K562 (cell line): ENCODE measurements around the gene DARS2. TPM values are rescaled to one million over a fixed set of nuclear protein-coding genes. Genes with fewer than 3 reads are reported as not detected.

Source experiments
- ASH1L ChIP-seq: fragments of 450-650 bp; IDR thresholded peaks from 2 replicates; pipeline ENCODE4 v1.6.1; 2018; ENCODE audit warnings: borderline replicate concordance, mild to moderate bottlenecking, low read depth; ENCODE audit not compliant: partially characterized antibody
- ATF2 ChIP-seq: sonication (generic); formaldehyde crosslinking; IDR thresholded peaks from 2 replicates; pipeline ENCODE4 v1.8.1; 2022; ENCODE audit warnings: missing genetic modification reagents
- CSDE1 ChIP-seq, 2 experiments: fragments of 450-650 bp; IDR thresholded peaks; 2 replicates each; pipeline ENCODE4 v1.6.1; 2016; ENCODE audit warnings: mild to moderate bottlenecking in 1 of 2
- FOXA1 ChIP-seq: fragments of 450-650 bp; IDR thresholded peaks from 2 replicates; pipeline ENCODE4 v1.6.1; 2016; ENCODE audit warnings: mild to moderate bottlenecking, borderline replicate concordance
- L3MBTL2 ChIP-seq: fragments of 450-650 bp; IDR thresholded peaks from 2 replicates; pipeline ENCODE4 v1.6.1; 2016; ENCODE audit warnings: mild to moderate bottlenecking, moderate library complexity
- MAZ ChIP-seq, 2 experiments: fragments of 450-650 bp in 1 of 2; sonication (generic) in 1 of 2; formaldehyde crosslinking; IDR thresholded peaks in 1 of 2; conservative IDR thresholded peaks in 1 of 2; 2 replicates each; pipeline versions ENCODE4 v1.4.0 to v1.5.0; 2020; ENCODE audit warnings: mild to moderate bottlenecking in 1 of 2, missing genetic modification reagents in 1 of 2
- MEF2A ChIP-seq: IDR thresholded peaks from 2 replicates; pipeline ENCODE4 v1.6.1; 2011; ENCODE audit warnings: low read depth, mild to moderate bottlenecking, low read length, moderate library complexity; ENCODE audit not compliant: control insufficient read depth
- POLR2AphosphoS2 ChIP-seq: IDR thresholded peaks from 2 replicates; pipeline ENCODE4 v1.6.1; 2012; ENCODE audit warnings: low read length, improper control_type of control experiment
- POLR3A ChIP-seq: IDR thresholded peaks from 2 replicates; pipeline ENCODE4 v1.6.1; 2011; ENCODE audit warnings: borderline replicate concordance, mild to moderate bottlenecking, moderate library complexity; ENCODE audit not compliant: insufficient read length, insufficient read depth; ENCODE audit errors: extremely low read depth
- RNF219 ChIP-seq: fragments of 250-450 bp; sonication (Bioruptor Pico); IDR thresholded peaks from 2 replicates; pipeline ENCODE4 v1.5.0; 2022; ENCODE audit warnings: mild to moderate bottlenecking
- ZBED1 ChIP-seq: IDR thresholded peaks from 2 replicates; pipeline ENCODE4 v1.6.1; 2014
- ZBTB49 ChIP-seq: sonication (generic); formaldehyde crosslinking; IDR thresholded peaks from 2 replicates; pipeline ENCODE4 v1.8.0; 2022; ENCODE audit warnings: missing genetic modification reagents, mild to moderate bottlenecking, borderline replicate concordance
- ZBTB8A ChIP-seq: fragments of 450-650 bp; IDR thresholded peaks from 2 replicates; pipeline ENCODE4 v1.6.1; 2018; ENCODE audit warnings: mild to moderate bottlenecking, moderate library complexity; ENCODE audit not compliant: partially characterized antibody
- ZNF146 ChIP-seq: IDR thresholded peaks from one replicate; pipeline ENCODE4 v1.6.1; 2018; ENCODE audit warnings: missing compliant biosample characterization; ENCODE audit not compliant: unreplicated experiment
- ZNF316 ChIP-seq: fragments of 450-650 bp; IDR thresholded peaks from 2 replicates; pipeline ENCODE4 v1.6.1; 2016
- ZNF449 ChIP-seq: fragments of 250-450 bp; sonication (Bioruptor Pico); IDR thresholded peaks from 2 replicates; pipeline ENCODE4 v1.8.0; 2022; ENCODE audit warnings: moderate library complexity, mild to moderate bottlenecking, inconsistent platforms
- ZNF644 ChIP-seq: fragments of 200-800 bp; sonication (Bioruptor generic); IDR thresholded peaks from 2 replicates; pipeline ENCODE4 v1.6.1; 2016; ENCODE audit warnings: low read depth, missing genetic modification characterization, missing compliant biosample characterization
- ZNF780A ChIP-seq: fragments of 250-450 bp; sonication (Bioruptor Pico); IDR thresholded peaks from 2 replicates; pipeline ENCODE4 v1.5.0; 2021; ENCODE audit warnings: mild to moderate bottlenecking
- polyA plus RNA-seq, 8 experiments: library from polyadenylated mRNA; depleted of rRNA in 4 of 8; stranded (reverse) in 5 of 8; unstranded in 3 of 8; fragments of >200 nt; fragmentation: Nextera tagmentation in 2 of 8; fragmentation: Illumina TruSeq in 1 of 8; extraction: Ambion mirVana in 2 of 8; extraction: Trizol in 1 of 8; gene quantifications; 2 replicates each; pipeline versions ENCODE4 v1.2.1 to v1.2.3, GENCODE V29; 2011 to 2014; ENCODE audit warnings: inconsistent platforms in 1 of 8, missing spikeins in 1 of 8
- total RNA-seq, 7 experiments: library from RNA; depleted of rRNA in 6 of 7; stranded (reverse); fragments of >200 nt in 6 of 7; fragmentation: Illumina TruSeq in 2 of 7; extraction: Trizol in 2 of 7; gene quantifications; 2 replicates each; pipeline versions ENCODE4 v1.2.1 to v1.2.3, GENCODE V29; 2011 to 2021; ENCODE audit warnings: low replicate concordance in 1 of 7
- TF ChIP-seq, protein P1 (sequence below): sonication (generic); formaldehyde crosslinking; IDR thresholded peaks from 2 replicates; pipeline ENCODE4 v1.8.0; 2022; ENCODE audit warnings: missing genetic modification reagents, mild to moderate bottlenecking, moderate library complexity, borderline replicate concordance

DARS2 gene
- total and polyA plus RNA-seq, 9 of the 15 experiments (the other 6 are each of a cell fraction or from before 2014, with no cell fraction given), result 36.4 to 96.7 (median 68.6) TPM

DNA sequence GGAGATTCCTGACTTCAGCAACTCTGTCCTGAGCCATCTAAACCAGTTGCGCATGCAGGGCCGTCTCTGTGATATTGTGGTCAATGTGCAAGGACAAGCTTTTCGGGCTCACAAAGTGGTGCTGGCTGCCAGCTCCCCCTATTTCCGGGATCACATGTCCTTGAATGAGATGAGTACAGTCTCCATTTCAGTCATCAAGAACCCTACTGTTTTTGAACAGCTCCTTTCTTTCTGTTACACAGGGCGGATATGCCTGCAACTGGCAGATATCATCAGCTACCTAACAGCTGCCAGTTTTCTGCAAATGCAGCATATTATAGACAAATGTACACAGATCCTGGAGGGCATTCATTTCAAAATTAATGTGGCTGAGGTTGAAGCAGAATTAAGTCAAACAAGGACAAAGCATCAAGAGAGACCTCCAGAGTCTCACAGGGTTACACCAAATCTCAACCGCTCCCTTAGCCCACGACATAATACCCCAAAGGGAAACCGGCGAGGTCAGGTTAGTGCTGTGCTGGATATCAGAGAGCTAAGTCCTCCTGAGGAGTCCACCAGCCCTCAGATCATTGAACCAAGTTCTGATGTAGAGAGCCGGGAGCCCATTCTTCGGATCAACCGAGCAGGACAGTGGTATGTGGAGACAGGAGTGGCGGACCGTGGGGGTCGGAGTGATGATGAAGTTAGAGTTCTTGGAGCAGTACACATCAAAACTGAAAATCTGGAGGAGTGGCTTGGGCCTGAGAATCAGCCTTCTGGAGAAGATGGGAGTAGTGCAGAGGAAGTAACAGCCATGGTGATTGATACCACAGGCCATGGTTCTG lies 46.0 kb downstream of the DARS2 start (continued):
- TF ChIP-seq, protein P1, sequence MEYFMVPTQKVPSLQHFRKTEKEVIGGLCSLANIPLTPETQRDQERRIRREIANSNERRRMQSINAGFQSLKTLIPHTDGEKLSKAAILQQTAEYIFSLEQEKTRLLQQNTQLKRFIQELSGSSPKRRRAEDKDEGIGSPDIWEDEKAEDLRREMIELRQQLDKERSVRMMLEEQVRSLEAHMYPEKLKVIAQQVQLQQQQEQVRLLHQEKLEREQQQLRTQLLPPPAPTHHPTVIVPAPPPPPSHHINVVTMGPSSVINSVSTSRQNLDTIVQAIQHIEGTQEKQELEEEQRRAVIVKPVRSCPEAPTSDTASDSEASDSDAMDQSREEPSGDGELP (CRISPR knock-in tag), result peak; percentile 43; the same call in 1 of the 2 replicates
- TF ChIP-seq ATF2 (no peak), RNF219 (CRISPR knock-in tag) (no peak), ZNF780A (CRISPR knock-in tag) (no peak), ZNF644 (tag) (peak; percentile 17; the same call in 1 of the 2 replicates), ZBED1 (no peak), FOXA1 (no peak), POLR2AphosphoS2 (no peak), MAZ (CRISPR knock-in tag; conservative IDR thresholded peaks at IDR 0.05 in 1 of 2, IDR thresholded peaks at IDR 0.05 in 1 of 2) (no peak), ZNF146 (no peak), ZBTB49 (no peak), MEF2A (no peak), ASH1L (no peak), POLR3A (no peak), ZBTB8A (no peak), CSDE1 (IDR thresholded peaks at IDR 0.05) (0 out of 4 replicates have a peak, but pooled peaks of 1 of the 2 experiments have one; percentile 5), ZNF449 (no peak), L3MBTL2 (peak; percentile 29; the same call in 1 of the 2 replicates), ZNF316 (peak; percentile 97)
